ENCODE data around the gene SPDL1. TPM values are rescaled to one million over a fixed set of nuclear protein-coding genes. Genes with fewer than 3 reads are reported as not detected.

Gene SPDL1
- total RNA-seq, 1 donor from 2014 or later = 13.3 TPM

- Histone ChIP-seq H3K4me3 (no peak overlapping the region), H3K27me3 (no peaks in the 10 kb centered on the region), H3K36me3 (no peaks in the 10 kb centered on the region), H3K4me1 (no peaks in the 10 kb centered on the region), H3K9me3 (no peaks in the 10 kb centered on the region), H3K27ac (no peak overlapping the region)
- intact Hi-C loops (cut with DNase I) = no loop called here
- no peak for DNase-seq (ENCODE audit: extremely low spot score in 2 of 2)
- no peak for TF ChIP-seq CTCF (IDR thresholded peaks at IDR 0.05)
- TF ChIP-seq POLR2A (IDR thresholded peaks at IDR 0.05) = no peak
These were observed 16.5 kb upstream of the SPDL1 start for GRCh38 chr5:169567079-169567478.

- H3K27ac ChIP-seq = no peak overlapping the region
- no peak for DNase-seq (ENCODE audit: extremely low spot score in 2 of 2)
- no peaks in the 10 kb centered on the region for H3K4me1 ChIP-seq
- H3K27me3 ChIP-seq = no peaks in the 10 kb centered on the region
- no peaks in the 10 kb centered on the region for H3K9me3 ChIP-seq
- no peaks in the 10 kb centered on the region for H3K36me3 ChIP-seq
- TF ChIP-seq POLR2AphosphoS5 (IDR thresholded peaks at IDR 0.05; ENCODE audit: insufficient read depth in 1 of 2, low read depth in 1 of 2) (no peak), POLR2A (IDR thresholded peaks at IDR 0.05) (no peak), CTCF (IDR thresholded peaks at IDR 0.05) (no peak)
- H3K4me3 ChIP-seq = no peak overlapping the region
- intact Hi-C loops (cut with DNase I) = no loop called here
These were observed 14.1 kb upstream of the SPDL1 start for GRCh38 chr5:169569513-169569912.

- Histone ChIP-seq H3K27me3 (no peaks in the 10 kb centered on the region), H3K36me3 (no peaks in the 10 kb centered on the region), H3K9me3 (no peaks in the 10 kb centered on the region), H3K4me3 (no peak overlapping the region), H3K27ac (no peak overlapping the region), H3K4me1 (no peaks in the 10 kb centered on the region)
- no peak for DNase-seq (ENCODE audit: extremely low spot score in 2 of 2)
- intact Hi-C loops (cut with DNase I) = loop anchor here (10.0 kb wide), 1 partner anchor 587 kb away; no protein-coding TSS in a partner anchor
- TF ChIP-seq CTCF (IDR thresholded peaks at IDR 0.05) (no peak), POLR2AphosphoS5 (IDR thresholded peaks at IDR 0.05; ENCODE audit: insufficient read depth in 1 of 2, low read depth in 1 of 2) (no peak), POLR2A (IDR thresholded peaks at IDR 0.05) (no peak)
These were observed 12.2 kb upstream of the SPDL1 start for GRCh38 chr5:169571355-169571754.

GRCh38 chr5:169574134-169574646, 9.4 kb upstream of the SPDL1 start:
- Histone ChIP-seq H3K4me1 (no peaks in the 10 kb centered on the region), H3K36me3 (no peaks in the 10 kb centered on the region), H3K4me3 (no peak overlapping the region), H3K27me3 (no peaks in the 10 kb centered on the region), H3K9me3 (no peaks in the 10 kb centered on the region), H3K27ac (no peak overlapping the region)
- intact Hi-C loops (cut with DNase I) = loop anchor here (10.0 kb wide), 1 partner anchor 589 kb away; no protein-coding TSS in a partner anchor
- DNase-seq (ENCODE audit: extremely low spot score in 2 of 2) = no peak
- no peak for TF ChIP-seq CTCF (IDR thresholded peaks at IDR 0.05)
- TF ChIP-seq POLR2A (IDR thresholded peaks at IDR 0.05) = no peak
- TF ChIP-seq POLR2AphosphoS5 (IDR thresholded peaks at IDR 0.05; ENCODE audit: insufficient read depth in 1 of 2, low read depth in 1 of 2) = no peak

- H3K4me3 ChIP-seq = no peak overlapping the region
- H3K27ac ChIP-seq = no peak overlapping the region
- H3K27me3 ChIP-seq = no peaks in the 10 kb centered on the region
- no peaks in the 10 kb centered on the region for H3K9me3 ChIP-seq
- intact Hi-C loops (cut with DNase I) = loop anchor here (10.0 kb wide), 1 partner anchor 591 kb away; no protein-coding TSS in a partner anchor
- no peak for TF ChIP-seq CTCF (IDR thresholded peaks at IDR 0.05)
- no peak for TF ChIP-seq POLR2AphosphoS5 (IDR thresholded peaks at IDR 0.05; ENCODE audit: insufficient read depth in 1 of 2, low read depth in 1 of 2)
- no peak for TF ChIP-seq POLR2A (IDR thresholded peaks at IDR 0.05)
- H3K36me3 ChIP-seq = no peaks in the 10 kb centered on the region
- no peaks in the 10 kb centered on the region for H3K4me1 ChIP-seq
- no peak for DNase-seq (ENCODE audit: extremely low spot score in 2 of 2)
These were observed 7.4 kb upstream of the SPDL1 start for GRCh38 chr5:169576181-169576598.
